ENCODE measurements around the gene SLC44A1.
A peak's percentile ranks its signal among the peaks of the same experiment; 100 is the strongest.
"Not testable (repeated sequence)": the region's sequence is repeated elsewhere in the genome, so short reads cannot be mapped to it uniquely, and the experiment has no call there.

SLC44A1 gene

GRCh38 chr9:105242557-105242956, 1.9 kb upstream of the SLC44A1 start:
- peak; percentile 27 for DNase-seq (ENCODE audit: low read depth)

GRCh38 chr9:105243015-105243686, 1.3 kb upstream of the SLC44A1 start:
- DNase-seq (ENCODE audit: low read depth): peak; percentile 93

GRCh38 chr9:105244734-105245028, 230 bp downstream of the SLC44A1 start:
- no peak for DNase-seq (ENCODE audit: low read depth)

GRCh38 chr9:105245029-105245890, 809 bp downstream of the SLC44A1 start:
- peak; percentile 57 for DNase-seq (ENCODE audit: low read depth)

- no peak for DNase-seq (ENCODE audit: low read depth)
Measured at GRCh38 chr9:105245891-105246161, 1.4 kb downstream of the SLC44A1 start.

- DNase-seq (ENCODE audit: low read depth): no peak
Measured at GRCh38 chr9:105246656-105247173, 2.3 kb downstream of the SLC44A1 start.

GRCh38 chr9:105248691-105249090, 4.2 kb downstream of the SLC44A1 start:
- DNase-seq (ENCODE audit: low read depth): no peak

- no peak for DNase-seq (ENCODE audit: low read depth)
Measured at GRCh38 chr9:105251133-105251532, 6.7 kb downstream of the SLC44A1 start.

- no peak for DNase-seq (ENCODE audit: low read depth)
Measured at GRCh38 chr9:105251733-105252404, 7.4 kb downstream of the SLC44A1 start.

- no peak for DNase-seq (ENCODE audit: low read depth)
Measured at GRCh38 chr9:105252405-105252756, 7.9 kb downstream of the SLC44A1 start.

GRCh38 chr9:105254226-105254625, 9.8 kb downstream of the SLC44A1 start:
- no peak for DNase-seq (ENCODE audit: low read depth)

GRCh38 chr9:105255421-105255820, 11.0 kb downstream of the SLC44A1 start:
- DNase-seq (ENCODE audit: low read depth): no peak

- DNase-seq (ENCODE audit: low read depth): not testable (repeated sequence)
Measured at GRCh38 chr9:105256569-105256968, 12.1 kb downstream of the SLC44A1 start.

GRCh38 chr9:105257809-105258208, 13.4 kb downstream of the SLC44A1 start:
- DNase-seq (ENCODE audit: low read depth): no peak

GRCh38 chr9:105258225-105258737, 13.8 kb downstream of the SLC44A1 start:
- DNase-seq (ENCODE audit: low read depth): no peak

GRCh38 chr9:105259274-105259673, 14.8 kb downstream of the SLC44A1 start:
- no peak for DNase-seq (ENCODE audit: low read depth)

GRCh38 chr9:105259731-105260612, 15.5 kb downstream of the SLC44A1 start:
- no peak for DNase-seq (ENCODE audit: low read depth)

- DNase-seq (ENCODE audit: low read depth): no peak
Measured at GRCh38 chr9:105262497-105262896, 18.0 kb downstream of the SLC44A1 start.

GRCh38 chr9:105264380-105264779, 19.9 kb downstream of the SLC44A1 start:
- DNase-seq (ENCODE audit: low read depth): peak; percentile 46

GRCh38 chr9:105268254-105268653, 23.8 kb downstream of the SLC44A1 start:
- DNase-seq (ENCODE audit: low read depth): not testable (repeated sequence)

GRCh38 chr9:105269593-105269992, 25.1 kb downstream of the SLC44A1 start:
- no peak for DNase-seq (ENCODE audit: low read depth)

GRCh38 chr9:105270711-105271110, 26.3 kb downstream of the SLC44A1 start:
- no peak for DNase-seq (ENCODE audit: low read depth)
